Activated T-cell treated with anti-CD3 and anti-CD28 coated beads, Interleukin-2, amount 50 U/mL, for 48 hours (primary cell): ENCODE data around the gene SLC47A2.
"Not testable (repeated sequence)": the region's sequence is repeated elsewhere in the genome, so short reads cannot be mapped to it uniquely, and the experiment has no call there.

Experiments
- DNase-seq, 2 experiments: peaks; one replicate each; pipeline ENCODE4 v3.0.0-alpha.2; 2020

Gene SLC47A2

DNA sequence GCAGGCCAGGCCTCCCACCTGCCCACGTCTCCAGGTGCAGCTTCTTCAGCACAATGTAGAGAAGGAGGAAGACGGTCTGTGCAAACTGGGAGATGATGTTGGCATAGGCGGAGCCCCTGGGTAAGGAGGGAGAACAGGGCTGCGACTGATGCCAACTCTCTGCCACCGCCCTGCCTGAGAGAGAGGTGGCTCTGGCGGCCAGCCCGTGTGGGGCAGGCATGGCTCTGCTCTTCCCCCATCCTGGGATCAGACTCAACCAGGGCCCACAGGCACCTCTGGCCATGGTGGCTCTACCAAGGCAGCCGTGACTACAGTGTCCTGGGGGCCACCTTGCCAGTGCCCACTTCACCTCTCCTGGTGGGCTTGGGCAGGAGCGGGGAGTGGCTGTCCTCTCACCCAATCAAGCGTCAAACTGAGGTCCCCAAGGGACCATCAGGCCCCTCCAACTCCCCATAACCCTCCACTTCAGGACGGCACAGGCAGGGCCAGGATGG is 8.6 kb downstream of the SLC47A2 start:
- DNase-seq: no peak

DNA sequence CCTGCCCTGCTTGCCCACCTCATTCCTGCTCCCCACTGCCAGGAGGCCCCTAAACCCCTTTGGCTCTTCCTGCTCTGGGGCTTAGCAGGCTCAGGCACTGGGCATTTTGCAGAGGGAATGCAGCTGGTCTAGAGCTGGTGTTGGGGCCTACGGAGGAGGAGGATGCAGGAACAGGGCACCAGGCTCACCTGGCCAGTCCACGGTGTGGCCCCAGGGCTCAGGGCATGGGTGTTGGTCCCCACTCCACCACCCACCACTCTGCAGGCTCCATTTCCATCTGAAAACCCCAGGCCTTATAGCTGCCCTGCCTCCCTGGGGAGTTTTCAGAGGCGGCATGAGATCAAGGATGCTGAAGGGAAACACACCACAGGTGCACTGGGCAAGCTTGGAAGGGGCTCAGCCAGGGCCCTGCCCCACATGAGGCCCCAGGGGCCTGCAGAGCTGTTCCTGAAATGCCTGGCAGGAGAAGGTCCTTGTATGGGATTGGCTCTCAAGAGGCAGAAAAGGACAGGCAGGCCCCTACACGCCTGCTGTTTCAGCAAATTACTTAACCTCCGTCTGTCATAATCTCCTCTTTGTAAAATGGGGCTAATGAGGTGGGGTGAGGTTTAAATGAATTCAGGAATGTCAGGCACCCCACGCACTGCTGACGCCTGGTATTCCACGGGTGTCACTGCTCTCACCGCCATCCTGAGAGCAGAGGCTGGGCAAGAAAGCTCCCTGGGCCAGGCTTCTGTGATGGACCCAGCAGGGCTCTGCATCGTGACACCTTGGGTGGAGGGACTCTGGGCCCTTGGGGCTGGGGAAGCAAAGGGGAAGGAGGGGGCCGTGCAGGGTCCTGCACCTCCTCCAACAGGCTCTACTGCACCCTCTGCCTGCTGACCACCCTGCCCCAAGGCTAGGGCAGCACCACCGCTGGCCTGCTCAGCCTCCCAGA is 9.3 kb downstream of the SLC47A2 start:
- DNase-seq: no peak

DNA sequence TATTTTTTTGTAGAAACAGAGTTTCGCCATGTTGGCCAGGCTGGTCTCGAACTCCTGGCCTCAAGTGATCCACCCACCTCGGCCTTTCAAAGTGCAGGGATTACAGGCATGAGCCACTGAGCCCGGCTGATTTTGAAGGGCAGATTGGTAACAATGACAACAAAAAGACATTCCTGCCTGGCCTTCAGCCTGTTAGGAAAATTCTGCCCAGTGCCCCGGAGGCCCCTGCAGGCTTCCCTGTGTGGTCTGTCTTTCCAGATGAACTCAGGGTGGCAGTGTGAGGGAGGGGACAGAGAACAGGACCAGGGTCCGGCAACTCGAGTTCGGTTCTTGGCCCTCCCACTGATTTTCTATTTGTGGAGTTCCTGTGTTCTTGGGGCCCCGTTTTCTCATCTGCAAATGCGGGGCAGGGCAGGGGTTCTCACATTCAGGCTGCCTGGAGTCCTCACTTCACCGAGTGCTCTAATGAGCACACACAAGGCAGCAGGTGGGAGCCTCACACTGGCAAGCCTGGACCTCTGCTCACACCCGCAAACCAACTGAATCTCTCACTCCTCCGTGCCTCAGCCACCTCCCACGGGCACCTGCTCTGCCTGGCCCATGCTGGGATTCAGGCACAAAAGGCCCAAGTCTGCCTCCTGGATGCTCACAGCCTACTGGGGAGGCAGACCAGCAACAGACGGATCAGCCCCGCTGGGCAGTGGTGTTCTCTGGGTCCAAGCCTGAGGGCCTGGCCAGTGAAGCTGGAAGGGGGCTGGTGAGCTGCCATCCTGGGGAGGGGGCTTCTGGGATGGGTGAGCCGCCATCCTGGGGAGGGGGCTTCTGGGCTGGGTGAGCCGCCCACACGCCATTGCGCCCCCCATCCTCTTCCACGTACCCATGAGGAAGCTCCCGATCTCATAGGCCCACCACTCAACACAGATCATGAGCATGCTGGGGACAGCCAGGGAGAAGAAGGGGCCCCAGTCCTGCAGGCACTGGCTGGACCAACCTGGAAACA is 10.3 kb downstream of the SLC47A2 start:
- DNase-seq: no peak

DNA sequence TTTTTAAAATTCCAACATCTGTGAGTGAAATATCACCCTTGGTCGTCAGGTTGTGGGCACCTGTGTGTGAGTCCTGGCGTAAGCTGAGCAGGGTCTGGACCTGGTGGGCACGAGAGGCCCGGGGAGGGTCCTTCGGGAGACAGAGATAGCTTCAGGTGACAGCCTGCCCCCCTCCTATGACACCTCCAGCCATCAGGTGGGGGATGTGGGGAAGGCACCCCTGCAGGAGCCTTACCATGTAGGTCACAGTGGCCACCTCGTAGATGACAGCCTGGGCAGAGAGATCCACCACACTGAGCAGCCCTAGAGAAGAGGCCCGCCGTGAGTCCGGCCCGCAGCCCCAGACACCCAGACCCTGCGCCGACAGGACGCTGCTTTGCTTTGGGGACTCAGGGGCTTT is 11.2 kb downstream of the SLC47A2 start:
- no peak for DNase-seq

DNA sequence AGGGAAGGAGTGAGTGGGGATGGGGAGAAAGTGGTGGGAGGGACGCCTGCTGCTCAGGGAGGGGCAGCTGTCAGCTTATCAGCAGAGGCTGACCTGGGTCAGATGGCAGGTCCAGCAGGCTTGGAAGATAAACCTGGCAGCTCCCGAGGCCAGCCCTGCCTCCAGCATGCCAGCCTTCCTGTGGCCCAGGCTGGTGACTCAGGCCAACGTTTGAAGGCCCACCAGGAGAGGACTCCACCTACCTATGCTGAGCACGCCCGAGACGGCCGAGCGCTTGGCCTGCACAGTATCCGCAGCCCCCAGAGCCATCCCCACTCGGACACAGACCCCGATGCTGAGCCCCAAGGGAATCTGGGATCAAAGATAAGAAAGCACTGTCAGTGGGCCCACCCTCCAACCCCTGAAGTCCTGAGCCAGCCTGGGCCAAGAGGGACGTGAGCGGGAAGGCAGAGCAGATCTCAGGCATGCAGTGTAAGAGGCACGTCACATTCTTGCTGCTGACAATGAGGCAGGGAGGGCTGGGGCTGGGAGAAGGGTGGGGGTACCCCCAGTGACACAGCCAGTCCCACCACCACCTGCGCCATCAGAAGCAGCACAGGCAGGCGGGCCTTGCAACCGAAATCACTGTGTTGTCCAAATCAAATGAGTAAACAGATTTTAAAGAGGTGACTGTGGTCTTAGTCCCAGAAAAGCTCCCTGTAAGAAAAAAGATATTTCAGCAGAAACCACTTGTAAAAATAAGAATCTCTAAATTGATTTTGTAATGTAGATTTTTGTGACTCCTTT is 12.4 kb downstream of the SLC47A2 start:
- DNase-seq: no peak

DNA sequence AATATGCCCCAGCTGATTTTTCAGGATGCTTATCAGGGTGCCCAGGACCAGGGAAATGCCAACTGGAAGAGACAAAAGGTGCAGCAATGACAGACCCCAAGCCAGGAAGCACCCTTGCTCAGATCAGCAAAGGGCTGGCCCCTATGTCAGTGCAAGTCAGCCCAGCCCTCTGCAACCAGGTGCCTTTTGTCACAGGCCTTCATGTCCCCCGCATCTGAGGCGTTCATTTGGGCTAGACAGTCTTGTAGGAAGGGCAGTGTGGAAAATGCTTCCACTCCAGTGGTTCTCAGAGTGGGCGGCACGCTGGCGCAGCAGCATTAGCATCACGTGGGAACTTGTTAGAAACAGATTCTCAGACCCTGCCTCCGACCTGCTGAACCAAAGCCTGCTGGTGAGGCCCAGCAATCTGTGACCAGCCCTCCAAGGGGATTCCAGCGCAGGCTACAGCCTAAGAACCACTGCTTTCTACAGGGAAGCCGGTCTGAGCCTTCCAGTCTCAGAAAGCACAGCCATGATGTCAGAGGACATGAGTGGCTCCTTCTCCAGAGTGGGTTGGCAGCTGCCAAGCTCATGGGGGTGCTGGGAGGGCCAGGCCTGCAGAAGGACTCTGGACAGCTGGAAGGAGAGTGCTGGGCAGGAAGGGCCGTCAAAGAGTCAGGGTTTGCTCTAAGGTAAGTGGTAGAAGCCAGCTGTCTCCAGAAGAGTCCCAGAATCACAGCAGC is 13.1 kb downstream of the SLC47A2 start:
- no peak for DNase-seq

DNA sequence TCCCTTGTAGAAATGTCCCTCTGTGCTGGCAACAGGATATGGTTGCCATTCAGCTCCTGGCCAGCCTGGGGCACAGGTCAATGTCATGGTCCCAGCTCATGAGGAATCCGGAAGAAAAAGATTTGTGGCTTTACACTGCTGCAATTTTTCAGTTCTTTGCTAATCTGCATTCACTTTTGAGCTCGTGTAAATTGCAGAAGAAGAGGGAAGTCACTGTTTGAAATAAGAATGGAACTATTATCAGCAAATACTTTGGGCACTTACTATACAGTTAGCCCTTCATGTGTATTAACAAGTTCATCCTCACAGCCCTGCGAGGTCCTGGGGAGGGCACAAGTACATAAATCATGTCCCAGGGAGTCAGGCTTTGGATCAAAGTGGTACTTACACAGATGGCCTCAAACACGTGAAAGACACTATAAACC is 14.2 kb downstream of the SLC47A2 start:
- DNase-seq: no peak

DNA sequence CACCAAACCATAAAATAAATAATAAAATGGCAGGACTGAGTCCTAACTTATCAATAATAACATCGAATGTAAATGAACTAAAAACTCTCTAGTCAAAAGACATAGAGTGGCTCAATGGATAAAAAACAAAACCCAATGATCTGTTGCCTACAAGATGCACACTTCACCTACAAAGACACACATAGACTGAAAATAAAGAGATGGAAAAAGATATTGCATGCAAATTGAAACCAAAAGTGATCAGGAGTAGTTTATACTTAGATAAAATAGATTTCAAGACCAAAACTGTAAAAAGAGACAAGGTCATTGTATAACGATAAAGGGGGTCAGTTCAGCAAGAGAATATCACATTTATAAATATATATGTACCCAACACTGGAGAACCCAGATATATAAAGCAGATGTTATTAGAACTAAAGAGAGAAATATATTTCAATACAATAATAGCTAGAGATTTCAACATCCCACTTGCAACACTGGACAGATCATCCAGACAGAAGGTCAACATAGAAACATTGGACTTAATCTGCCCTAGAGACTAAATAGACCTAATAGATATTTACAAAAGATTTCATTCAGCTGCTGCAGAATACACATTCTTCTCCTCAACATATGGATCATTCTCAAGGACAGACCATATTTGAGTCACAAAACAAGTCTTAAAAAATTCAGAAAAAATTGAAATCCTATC is 29.8 kb downstream of the SLC47A2 start:
- no peak for DNase-seq

DNA sequence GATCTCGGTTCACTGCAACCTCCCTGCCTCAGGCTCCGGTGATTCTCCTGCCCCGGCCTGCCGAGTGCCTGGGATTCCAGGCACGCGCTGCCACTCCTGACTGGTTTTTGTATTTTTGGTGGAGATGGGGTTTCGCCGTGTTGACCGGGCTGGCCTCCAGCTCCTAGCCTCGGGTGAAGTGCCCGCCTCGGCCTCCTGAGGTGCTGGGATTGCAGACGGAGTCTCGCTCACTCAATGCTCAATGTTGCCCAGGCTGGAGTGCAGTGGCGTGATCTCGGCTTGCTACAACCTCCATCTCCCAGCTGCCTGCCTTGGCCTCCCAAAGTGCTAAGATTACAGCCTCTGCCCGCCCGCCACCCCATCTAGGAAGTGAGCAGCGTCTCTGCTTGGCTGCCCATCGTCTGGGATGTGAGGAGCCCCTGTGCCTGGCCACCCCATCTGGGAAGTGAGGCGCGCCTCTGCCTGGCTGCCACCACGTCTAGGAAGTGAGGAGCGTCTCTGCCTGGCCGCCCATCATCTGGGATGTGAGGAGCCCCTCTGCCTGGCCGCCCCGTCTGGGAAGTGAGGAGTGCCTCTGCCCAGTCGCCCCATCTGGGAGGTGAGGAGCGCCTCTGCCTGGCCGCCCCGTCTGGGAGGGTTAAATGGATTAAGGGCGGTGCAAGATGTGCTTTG is 31.3 kb downstream of the SLC47A2 start:
- not testable (repeated sequence) for DNase-seq

DNA sequence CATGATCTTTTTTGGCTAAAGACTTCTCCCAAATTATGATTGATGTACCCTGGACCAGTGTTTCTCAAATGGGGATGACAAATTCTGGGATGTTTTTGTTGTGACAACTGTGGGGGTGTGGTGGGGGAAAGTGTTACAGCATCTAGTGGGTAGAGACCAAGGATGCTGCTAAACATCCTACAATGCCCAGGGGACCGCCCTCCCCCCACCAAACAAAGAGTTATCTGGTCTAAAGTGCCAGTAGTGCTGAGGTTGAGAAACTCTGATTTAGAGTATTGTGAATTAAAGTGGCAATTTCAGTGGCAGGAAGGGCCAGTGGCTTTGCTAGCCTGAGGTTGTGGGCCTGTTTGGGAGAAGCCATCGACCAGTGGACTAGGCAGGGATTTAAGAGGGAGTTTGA is 33.3 kb downstream of the SLC47A2 start:
- no peak for DNase-seq

DNA sequence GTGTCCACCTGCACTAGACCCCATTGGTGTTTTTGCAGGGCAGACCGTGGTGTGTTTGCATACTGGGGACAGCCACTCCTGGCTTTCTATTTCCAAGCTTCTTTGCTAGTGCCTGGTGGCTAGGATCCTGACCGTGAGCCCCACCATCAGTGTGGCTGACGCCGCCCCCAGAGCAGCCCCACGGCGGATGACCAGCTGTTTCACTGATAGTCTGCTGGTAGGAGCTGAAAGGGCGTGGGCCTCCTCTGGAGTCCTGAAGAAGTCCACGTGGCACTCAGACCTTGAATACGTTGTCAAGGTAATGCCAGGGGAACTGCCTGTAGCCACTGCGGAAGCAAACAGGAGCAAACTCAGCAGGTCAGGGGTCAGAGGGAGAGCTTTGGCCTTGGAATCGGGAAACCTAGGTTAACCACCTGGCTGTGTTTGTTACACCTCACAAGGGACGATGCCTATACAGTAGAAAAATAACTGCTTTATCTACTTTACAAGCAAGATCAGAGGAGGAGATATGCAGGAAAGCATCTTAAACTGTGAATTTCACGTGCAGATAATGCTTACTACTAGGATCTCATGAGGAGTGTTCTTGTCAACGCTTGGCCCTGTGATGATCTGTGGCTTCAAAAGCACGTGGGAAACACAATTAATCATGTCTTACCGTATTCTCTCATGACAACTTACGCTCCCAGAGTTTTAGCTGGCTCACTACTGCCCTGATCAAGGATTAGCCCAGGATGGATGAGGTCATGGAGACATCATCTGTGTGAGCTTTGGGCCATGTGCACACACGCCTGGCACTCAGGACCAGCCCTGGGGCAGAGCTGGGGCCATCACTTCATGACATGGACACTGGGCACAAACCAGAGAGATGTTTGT is 37.6 kb downstream of the SLC47A2 start:
- no peak for DNase-seq

DNA sequence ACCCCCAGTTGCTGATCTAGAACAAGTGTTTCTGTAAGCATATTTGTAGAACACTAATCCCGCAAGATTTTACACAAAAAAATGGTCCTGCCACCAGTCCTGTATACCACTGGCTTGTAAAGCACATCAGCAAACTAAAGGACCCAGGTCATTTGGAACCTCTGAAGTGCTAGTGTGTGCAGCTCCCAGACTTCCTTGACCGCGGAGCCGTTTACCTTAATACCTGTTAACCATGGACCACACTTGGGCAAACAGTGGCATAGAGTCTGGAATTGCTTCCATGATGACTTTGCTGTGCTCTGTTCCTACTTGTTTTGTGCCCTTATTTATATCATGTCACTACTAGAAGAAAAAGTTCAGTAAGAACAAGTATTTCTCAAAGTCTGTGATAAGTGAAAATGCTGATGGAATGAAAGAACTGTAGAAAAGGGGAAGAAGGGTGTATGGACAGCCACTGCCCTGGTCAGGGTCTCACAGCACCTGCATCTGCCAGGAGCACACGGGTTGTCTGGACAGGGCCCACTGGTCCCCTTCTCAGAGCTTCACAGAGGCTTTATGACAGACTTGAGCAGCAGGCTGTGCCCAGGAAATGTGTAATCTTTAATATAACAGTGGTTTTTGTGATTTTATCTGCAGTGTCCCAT is 38.5 kb downstream of the SLC47A2 start:
- no peak for DNase-seq

DNA sequence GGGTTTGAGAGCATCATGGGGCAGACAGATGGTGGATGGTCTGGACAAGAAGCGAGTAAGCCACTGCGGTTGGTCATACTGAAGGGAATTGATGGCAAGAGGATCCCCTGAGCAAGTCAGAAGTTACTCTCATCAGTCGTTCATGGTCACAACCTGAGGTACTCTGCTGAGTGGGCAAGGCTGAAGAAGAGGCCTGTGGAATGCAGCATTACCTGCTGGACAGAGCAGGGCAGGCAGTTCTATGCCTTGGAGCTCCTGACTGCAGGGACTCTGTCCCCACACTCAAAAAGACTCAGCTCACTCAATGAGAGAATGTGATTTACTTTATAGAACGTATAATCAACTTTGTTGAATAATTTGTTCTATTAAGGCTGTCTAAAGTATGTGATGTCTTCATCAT is 39.5 kb downstream of the SLC47A2 start:
- no peak for DNase-seq

DNA sequence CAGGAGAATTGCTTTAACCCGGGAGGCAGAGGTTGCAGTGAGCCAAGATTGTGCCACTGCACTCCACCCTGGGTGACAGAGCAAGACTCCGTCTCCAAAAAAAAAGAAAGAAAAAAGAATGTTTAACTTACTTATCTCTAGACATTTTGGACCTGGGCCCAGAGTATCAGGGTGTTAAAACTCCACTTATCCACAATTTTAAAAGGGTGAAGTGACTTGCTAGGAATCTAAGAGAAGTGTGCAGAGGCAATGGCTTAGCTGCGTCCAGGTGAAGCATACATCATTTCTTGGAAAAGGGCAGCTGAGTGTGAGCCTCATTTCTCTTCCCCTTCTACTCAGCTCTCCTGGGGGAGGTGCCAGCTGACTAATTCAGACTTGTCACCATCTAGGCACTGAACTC is 42.8 kb downstream of the SLC47A2 start:
- DNase-seq: no peak

DNA sequence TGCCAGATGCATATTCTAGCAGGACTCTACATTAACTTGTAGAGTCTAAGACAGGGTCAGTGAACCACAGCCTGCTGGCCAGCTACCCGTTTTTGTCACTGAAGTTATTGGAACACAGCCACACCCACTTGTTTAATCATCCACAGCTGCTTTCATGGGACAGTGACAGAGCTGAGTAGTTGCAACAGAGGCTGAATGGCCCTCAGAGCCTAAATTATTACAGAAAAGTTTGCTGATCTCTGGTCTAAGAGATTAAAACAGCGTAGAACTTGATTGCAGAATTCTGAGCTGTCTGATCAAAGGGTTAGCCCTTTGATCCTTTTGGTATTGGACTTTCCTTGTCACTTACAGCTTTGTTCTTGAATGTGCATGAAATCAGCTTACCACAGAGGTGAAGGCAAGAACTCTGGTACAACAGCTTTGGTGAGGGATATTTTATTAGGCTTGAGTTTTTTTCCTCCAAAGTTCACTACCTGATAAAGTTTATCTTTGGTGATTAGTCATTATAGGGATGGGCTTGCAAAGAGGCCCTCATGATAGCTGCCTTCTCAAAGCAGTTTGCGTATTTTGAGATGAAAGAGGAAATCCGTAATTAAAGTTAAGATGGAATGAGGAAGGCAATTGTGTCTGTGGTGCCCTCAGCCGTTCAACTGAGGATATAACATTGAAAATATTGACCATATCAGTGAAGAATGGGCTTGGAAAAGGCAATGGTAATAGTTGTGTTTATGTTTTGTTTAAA is 44.2 kb downstream of the SLC47A2 start:
- DNase-seq: no peak

DNA sequence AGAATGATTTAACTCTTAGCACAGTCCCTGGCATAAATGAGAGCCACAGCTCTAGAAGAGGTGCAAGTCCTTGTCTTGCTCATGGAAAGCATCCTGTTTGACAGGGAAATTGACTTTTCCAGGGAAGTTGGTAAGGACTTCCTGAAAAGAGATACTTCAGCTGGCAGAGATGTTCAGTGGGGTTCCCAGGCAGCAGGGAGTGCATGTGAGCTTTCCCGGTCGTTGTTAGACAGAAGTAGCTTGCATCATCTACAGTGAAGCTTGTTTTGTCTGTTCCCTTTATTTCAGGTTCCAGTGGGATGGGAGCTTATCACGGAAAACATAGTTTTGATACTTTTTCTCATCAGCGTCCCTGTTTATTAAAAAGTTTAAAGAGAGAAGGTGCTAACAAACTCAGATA is 45.0 kb downstream of the SLC47A2 start:
- DNase-seq: no peak

DNA sequence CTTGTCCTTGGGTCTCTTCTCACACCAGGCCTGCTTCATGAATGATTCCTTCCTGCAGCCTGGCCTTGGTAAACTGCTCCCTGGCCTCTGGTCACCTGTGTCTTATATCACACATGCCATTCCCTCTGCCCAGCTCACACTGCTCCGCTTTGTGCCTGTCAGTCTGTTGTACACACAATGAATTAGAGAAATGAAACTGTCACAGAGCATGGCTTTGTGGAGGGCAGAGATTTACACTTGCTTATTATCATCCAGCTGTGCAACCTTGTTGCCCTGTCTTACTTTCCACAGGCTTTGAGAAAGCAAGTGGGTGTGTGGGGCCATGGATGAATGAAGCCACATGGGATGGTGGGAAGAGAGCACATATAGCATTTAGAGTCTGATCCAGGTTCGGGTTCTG is 45.5 kb downstream of the SLC47A2 start:
- DNase-seq: no peak

DNA sequence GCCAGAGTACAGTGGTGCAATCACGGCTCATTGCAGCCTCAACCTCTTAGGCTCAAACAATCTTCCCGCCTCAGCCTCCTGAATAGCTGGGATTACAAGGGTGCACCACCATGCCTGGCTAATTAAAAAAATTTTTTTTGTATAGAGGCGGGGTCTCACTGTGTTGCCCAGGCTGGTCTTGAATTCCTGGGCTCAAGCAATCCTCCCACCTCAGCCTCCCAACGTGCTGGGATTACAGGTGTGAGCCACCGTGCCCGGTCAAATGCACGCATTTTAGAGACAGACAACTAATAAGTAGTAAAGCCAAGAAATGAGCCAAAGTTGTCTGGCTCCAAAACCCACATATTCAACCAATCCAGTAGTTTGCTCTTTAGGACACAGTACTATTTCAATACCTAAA is 46.7 kb downstream of the SLC47A2 start:
- not testable (repeated sequence) for DNase-seq
